H9 (cell line): ENCODE results near the gene PICALM. TPM values are rescaled to one million over a fixed set of nuclear protein-coding genes. Genes with fewer than 3 reads are reported as not detected.

ENCODE experiments used
- DNase-seq: peaks from one replicate; pipeline ENCODE4 v3.0.0-alpha.2; 2017
- H2AFZ ChIP-seq: one replicate; pipeline ENCODE4 v1.6.1; 2013; ENCODE audit warnings: mild to moderate bottlenecking, low read length, control low read depth, moderate library complexity
- H2AK5ac ChIP-seq: 2 replicates; pipeline ENCODE4 v1.6.1; 2013; ENCODE audit warnings: low read length, control low read depth, mixed read lengths; ENCODE audit not compliant: insufficient read length
- H2BK120ac ChIP-seq: one replicate; pipeline ENCODE4 v1.6.1; 2013; ENCODE audit warnings: low read depth, mild to moderate bottlenecking, low read length, control low read depth, inconsistent platforms; ENCODE audit not compliant: poor library complexity, severe bottlenecking
- H2BK12ac ChIP-seq: 2 replicates; pipeline ENCODE4 v1.6.1; 2013; ENCODE audit warnings: low read length, control low read depth, mixed read lengths, low read depth; ENCODE audit not compliant: insufficient read length
- H2BK15ac ChIP-seq: 2 replicates; pipeline ENCODE4 v1.6.1; 2013; ENCODE audit warnings: low read depth, low read length, control low read depth
- H2BK20ac ChIP-seq: one replicate; pipeline ENCODE4 v1.6.1; 2013; ENCODE audit warnings: low read depth, mild to moderate bottlenecking, low read length, control low read depth, inconsistent platforms; ENCODE audit not compliant: poor library complexity, severe bottlenecking
- H2BK5ac ChIP-seq: 2 replicates; pipeline ENCODE4 v1.6.1; 2013; ENCODE audit warnings: low read length, control low read depth, mixed read lengths; ENCODE audit not compliant: insufficient read length
- H3K14ac ChIP-seq: 2 replicates; pipeline ENCODE4 v1.6.1; 2013; ENCODE audit warnings: low read length, control low read depth; ENCODE audit not compliant: insufficient read depth
- H3K18ac ChIP-seq: 2 replicates; pipeline ENCODE4 v1.6.1; 2013; ENCODE audit warnings: low read depth, mild to moderate bottlenecking, mixed read lengths, low read length, control low read depth; ENCODE audit not compliant: insufficient read length
- H3K23ac ChIP-seq: 2 replicates; pipeline ENCODE4 v1.6.1; 2013; ENCODE audit warnings: low read length, control low read depth, mixed read lengths, low read depth; ENCODE audit not compliant: insufficient read length
- H3K23me2 ChIP-seq: 2 replicates; pipeline ENCODE4 v1.6.1; 2013; ENCODE audit warnings: low read depth, mild to moderate bottlenecking, mixed read lengths, low read length, control low read depth; ENCODE audit not compliant: insufficient read length, poor library complexity, severe bottlenecking
- H3K27ac ChIP-seq: 2 replicates; pipeline ENCODE4 v1.5.1; 2013; ENCODE audit warnings: low read length, control low read depth, mixed read lengths, low read depth; ENCODE audit not compliant: insufficient read length
- H3K27me3 ChIP-seq: 2 replicates; pipeline ENCODE4 v1.6.1; 2013; ENCODE audit warnings: low read length, control low read depth, inconsistent platforms; ENCODE audit not compliant: insufficient read depth
- H3K4ac ChIP-seq: 2 replicates; pipeline ENCODE4 v1.6.1; 2013; ENCODE audit warnings: low read depth, mild to moderate bottlenecking, control low read depth, inconsistent platforms, low read length, moderate library complexity
- H3K4me1 ChIP-seq: 2 replicates; pipeline ENCODE4 v1.6.1; 2013; ENCODE audit warnings: low read length, control low read depth, inconsistent platforms; ENCODE audit not compliant: insufficient read depth
- H3K4me2 ChIP-seq: 2 replicates; pipeline ENCODE4 v1.6.1; 2013; ENCODE audit warnings: low read length, control low read depth, mixed read lengths; ENCODE audit not compliant: insufficient read length, insufficient read depth
- H3K56ac ChIP-seq: 2 replicates; pipeline ENCODE4 v1.6.1; 2013; ENCODE audit warnings: low read depth, mild to moderate bottlenecking, mixed read lengths, low read length, control low read depth; ENCODE audit not compliant: insufficient read length
- H3K79me1 ChIP-seq: 2 replicates; pipeline ENCODE4 v1.6.1; 2013; ENCODE audit warnings: low read depth, mild to moderate bottlenecking, moderate library complexity, low read length, control low read depth, inconsistent platforms; ENCODE audit not compliant: insufficient read depth, poor library complexity, severe bottlenecking
- H3K79me2 ChIP-seq: 2 replicates; pipeline ENCODE4 v1.6.1; 2013; ENCODE audit warnings: low read length, control low read depth, inconsistent platforms; ENCODE audit not compliant: insufficient read depth
- H3K9ac ChIP-seq: 2 replicates; pipeline ENCODE4 v1.6.1; 2013; ENCODE audit warnings: low read length, control low read depth, mixed read lengths; ENCODE audit not compliant: insufficient read length; ENCODE audit errors: extremely low read depth
- H3K9me3 ChIP-seq: one replicate; pipeline ENCODE4 v1.6.1; 2013; ENCODE audit warnings: low read depth, low read length, inconsistent platforms; ENCODE audit not compliant: control insufficient read depth
- H3T11ph ChIP-seq: one replicate; pipeline ENCODE4 v1.6.1; 2013; ENCODE audit warnings: mild to moderate bottlenecking, low read length, control low read depth, inconsistent platforms
- H4K20me1 ChIP-seq: one replicate; pipeline ENCODE4 v1.6.1; 2013; ENCODE audit not compliant: control insufficient read depth, insufficient read length, insufficient read depth
- H4K5ac ChIP-seq: 2 replicates; pipeline ENCODE4 v1.6.1; 2013; ENCODE audit warnings: low read depth, mild to moderate bottlenecking, mixed read lengths, low read length, control low read depth; ENCODE audit not compliant: insufficient read length
- H4K8ac ChIP-seq: replicated peaks from 2 replicates; pipeline ENCODE4 v1.6.1; 2013; ENCODE audit warnings: low read length, control low read depth, mixed read lengths, low read depth; ENCODE audit not compliant: insufficient read length
- H4K91ac ChIP-seq: 2 replicates; pipeline ENCODE4 v1.6.1; 2013; ENCODE audit warnings: low read depth, mild to moderate bottlenecking, moderate library complexity, mixed read lengths, low read length, control low read depth; ENCODE audit not compliant: insufficient read length
- H3K27ac Mint-ChIP-seq, 3 experiments: 2 replicates in 2 of 3; 3 replicates in 1 of 3; pipeline ENCODE4 v1.8.0; 2020 to 2021; ENCODE audit warnings: mixed read lengths in 3 of 3, mild to moderate bottlenecking in 1 of 3, moderate library complexity in 1 of 3
- H3K27me3 Mint-ChIP-seq: 2 replicates; pipeline ENCODE4 v1.8.0; 2021; ENCODE audit warnings: low read depth, mild to moderate bottlenecking, moderate library complexity, mixed read lengths
- H3K36me3 Mint-ChIP-seq, 3 experiments: 2 replicates in 2 of 3; 3 replicates in 1 of 3; pipeline ENCODE4 v1.8.0; 2020 to 2021; ENCODE audit warnings: low read depth in 3 of 3, mixed read lengths in 3 of 3; ENCODE audit not compliant: insufficient read depth in 1 of 3
- H3K4me1 Mint-ChIP-seq, 2 experiments: 2 replicates each; pipeline ENCODE4 v1.8.0; 2020; ENCODE audit warnings: mixed read lengths in 2 of 2
- H3K4me3 Mint-ChIP-seq, 2 experiments: 2 replicates in 1 of 2; 3 replicates in 1 of 2; pipeline ENCODE4 v1.8.0; 2020 to 2021; ENCODE audit warnings: mild to moderate bottlenecking in 2 of 2, mixed read lengths in 2 of 2, moderate library complexity in 1 of 2
- H3K9me3 Mint-ChIP-seq, 2 experiments: 2 replicates in 1 of 2; 3 replicates in 1 of 2; pipeline ENCODE4 v1.8.0; 2020; ENCODE audit warnings: mild to moderate bottlenecking in 2 of 2, mixed read lengths in 2 of 2, moderate library complexity in 1 of 2
- WGBS: extraction: QIAGEN DNeasy Blood & Tissue Kit; methylation state at CpG from one replicate; pipeline ENCODE4 v1.1.7; 2013; ENCODE audit warnings: missing lambda C conversion rate, low lambda C conversion rate, mixed read lengths; ENCODE audit not compliant: insufficient read length; ENCODE audit errors: extremely low coverage; 5-methylcytosine and 5-hydroxymethylcytosine counted together
- total RNA-seq: library from RNA; stranded (reverse); gene quantifications from 2 replicates; pipeline ENCODE4 v1.2.1, GENCODE V29; 2021
- TF ChIP-seq, protein P1 (sequence below): fragments of 200-600 bp; sonication (generic); conservative IDR thresholded peaks from 3 replicates; pipeline ENCODE4 v1.8.0; 2021; ENCODE audit warnings: antibody characterized with exemption, mild to moderate bottlenecking

The PICALM gene
- total RNA-seq, 1 experiment from 2014 or later: 76.4 TPM

DNA sequence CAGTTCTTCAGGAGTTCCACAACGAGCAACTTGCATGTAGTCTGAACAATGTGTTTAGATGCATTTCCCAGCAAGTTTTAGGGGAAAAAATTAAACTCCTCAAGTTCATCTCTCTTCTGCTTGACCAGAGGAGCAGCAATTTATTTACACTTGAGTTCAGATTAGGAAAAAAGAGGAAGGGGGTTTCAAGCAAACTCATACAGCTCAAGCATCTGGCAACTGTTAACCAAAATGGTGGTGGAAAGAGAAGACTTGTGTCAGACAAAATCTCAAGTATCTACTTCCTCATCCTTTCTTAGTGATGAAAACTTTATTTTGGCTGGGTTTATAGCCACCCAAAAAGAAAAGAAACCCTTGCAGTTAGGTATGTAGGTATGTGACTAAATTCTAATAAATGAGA is 29.1 kb upstream of the PICALM start:
- no peak overlapping the region for H3K9ac ChIP-seq
- no peaks in the 10 kb centered on the region for H3K79me2 ChIP-seq
- no peak overlapping the region for H3K23ac ChIP-seq
- Mint-ChIP-seq H3K4me3 (no peak overlapping the region), H3K36me3 (no peaks in the 10 kb centered on the region), H3K27ac (no peak overlapping the region), H3K27me3 (no peaks in the 10 kb centered on the region), H3K4me1 (no peaks in the 10 kb centered on the region), H3K9me3 (no peaks in the 10 kb centered on the region)
- no peak for DNase-seq
- no peak overlapping the region for H2BK5ac ChIP-seq
- no peak overlapping the region for H3K18ac ChIP-seq
- H3K4me1 ChIP-seq: no peaks in the 10 kb centered on the region
- H3K27me3 ChIP-seq: no peaks in the 10 kb centered on the region
- no peak overlapping the region for H3K4ac ChIP-seq
- WGBS: no CpG with 5 or more reads among the region's 1 CpG
- no peaks in the 10 kb centered on the region for H3K79me1 ChIP-seq
- H2BK15ac ChIP-seq: no peak overlapping the region
- no peak overlapping the region for H2AFZ ChIP-seq
- no peak overlapping the region for H2AK5ac ChIP-seq
- H4K20me1 ChIP-seq: no peaks in the 10 kb centered on the region
- no peak overlapping the region for H4K5ac ChIP-seq
- H4K8ac ChIP-seq: no peak overlapping the region
- no peak overlapping the region for H4K91ac ChIP-seq
- no peak overlapping the region for H2BK20ac ChIP-seq
- no peaks in the 10 kb centered on the region for H3K9me3 ChIP-seq
- H3K23me2 ChIP-seq: no peaks in the 10 kb centered on the region
- TF ChIP-seq, protein P1, sequence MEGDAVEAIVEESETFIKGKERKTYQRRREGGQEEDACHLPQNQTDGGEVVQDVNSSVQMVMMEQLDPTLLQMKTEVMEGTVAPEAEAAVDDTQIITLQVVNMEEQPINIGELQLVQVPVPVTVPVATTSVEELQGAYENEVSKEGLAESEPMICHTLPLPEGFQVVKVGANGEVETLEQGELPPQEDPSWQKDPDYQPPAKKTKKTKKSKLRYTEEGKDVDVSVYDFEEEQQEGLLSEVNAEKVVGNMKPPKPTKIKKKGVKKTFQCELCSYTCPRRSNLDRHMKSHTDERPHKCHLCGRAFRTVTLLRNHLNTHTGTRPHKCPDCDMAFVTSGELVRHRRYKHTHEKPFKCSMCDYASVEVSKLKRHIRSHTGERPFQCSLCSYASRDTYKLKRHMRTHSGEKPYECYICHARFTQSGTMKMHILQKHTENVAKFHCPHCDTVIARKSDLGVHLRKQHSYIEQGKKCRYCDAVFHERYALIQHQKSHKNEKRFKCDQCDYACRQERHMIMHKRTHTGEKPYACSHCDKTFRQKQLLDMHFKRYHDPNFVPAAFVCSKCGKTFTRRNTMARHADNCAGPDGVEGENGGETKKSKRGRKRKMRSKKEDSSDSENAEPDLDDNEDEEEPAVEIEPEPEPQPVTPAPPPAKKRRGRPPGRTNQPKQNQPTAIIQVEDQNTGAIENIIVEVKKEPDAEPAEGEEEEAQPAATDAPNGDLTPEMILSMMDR: no peak
- no peak overlapping the region for H3K27ac ChIP-seq
- no peak overlapping the region for H2BK120ac ChIP-seq
- H3K56ac ChIP-seq: no peak overlapping the region
- no peak overlapping the region for H3K4me2 ChIP-seq
- H3T11ph ChIP-seq: no peak overlapping the region
- no peak overlapping the region for H3K14ac ChIP-seq
- H2BK12ac ChIP-seq: no peak overlapping the region
